IMR-90 (cell line): ENCODE results near the gene DPH2. TPM values are rescaled to one million over a fixed set of nuclear protein-coding genes. Genes with fewer than 3 reads are reported as not detected.
A peak's percentile ranks its signal among the peaks of the same experiment; 100 is the strongest.

Experiments
- ATAC-seq: fragments of 200-7000 bp; cut with Tn5 transposase; 2 replicates; pipeline ENCODE4 v1.9.1; 2020; ENCODE audit warnings: low read depth, mild to moderate bottlenecking, moderate library complexity
- BruUV-seq: library from RNA; stranded (reverse); fragments of 400-500 nt; replicated peaks from 2 replicates; lab custom pipeline; 2021; lab: Mats Ljungman, UMichigan
- CTCF ChIA-PET: fragments of 300-600 bp; formaldehyde crosslinking; extraction: SDS; loops from one replicate; lab custom pipeline; 2021; ENCODE audit warnings: antibody characterized with exemption; lab: Yijun Ruan, JAX
- POLR2A ChIA-PET: fragments of 300-600 bp; sonication (Branson Sonifier 250); formaldehyde crosslinking; loops from one replicate; lab custom pipeline; 2022; ENCODE audit warnings: antibody characterized with exemption; ENCODE audit not compliant: unreplicated experiment; lab: Charles Lee
- DNase-seq: peaks from one replicate; pipeline ENCODE4 v3.0.0; 2013
- H2AFZ ChIP-seq: replicated peaks from 2 replicates; pipeline ENCODE3; 2013; ENCODE audit warnings: low read length, mild to moderate bottlenecking; ENCODE audit not compliant: poor library complexity
- H2AK5ac ChIP-seq: 2 replicates; pipeline ENCODE4 v1.6.1; 2013; ENCODE audit warnings: low read depth, low read length, inconsistent platforms
- H2AK9ac ChIP-seq: replicated peaks from 2 replicates; pipeline ENCODE3; 2013; ENCODE audit warnings: mild to moderate bottlenecking, low read depth, low read length, moderate library complexity; ENCODE audit not compliant: poor library complexity
- H2BK120ac ChIP-seq: 2 replicates; pipeline ENCODE4 v1.6.1; 2013; ENCODE audit warnings: low read depth, low read length, inconsistent platforms
- H2BK15ac ChIP-seq: 3 replicates; pipeline ENCODE4 v1.6.1; 2013; ENCODE audit warnings: low read depth, low read length, inconsistent platforms
- H2BK20ac ChIP-seq: 2 replicates; pipeline ENCODE4 v1.6.1; 2013; ENCODE audit warnings: low read depth, mild to moderate bottlenecking, inconsistent platforms, low read length, moderate library complexity
- H2BK5ac ChIP-seq: 2 replicates; pipeline ENCODE4 v1.6.1; 2013; ENCODE audit warnings: mild to moderate bottlenecking, low read depth, low read length, inconsistent platforms; ENCODE audit not compliant: poor library complexity, severe bottlenecking
- H3K14ac ChIP-seq: replicated peaks from 2 replicates; pipeline ENCODE4 v1.6.1; 2013; ENCODE audit warnings: low read depth, low read length, inconsistent platforms
- H3K18ac ChIP-seq: 2 replicates; pipeline ENCODE4 v1.6.1; 2013; ENCODE audit warnings: low read depth, low read length, control low read depth
- H3K23ac ChIP-seq: 2 replicates; pipeline ENCODE4 v1.6.1; 2013; ENCODE audit warnings: low read depth, low read length, inconsistent platforms
- H3K27ac ChIP-seq: 2 replicates; pipeline ENCODE4 v1.5.1; 2013; ENCODE audit warnings: mild to moderate bottlenecking, control low read depth, low read length; ENCODE audit not compliant: insufficient read depth
- H3K27me3 ChIP-seq: 2 replicates; pipeline ENCODE4 v1.6.1; 2013; ENCODE audit warnings: low read length; ENCODE audit not compliant: control insufficient read depth, insufficient read depth
- H3K36me3 ChIP-seq: 2 replicates; pipeline ENCODE4 v1.6.1; 2013; ENCODE audit warnings: low read length, mixed read lengths; ENCODE audit not compliant: control insufficient read depth, insufficient read depth
- H3K4ac ChIP-seq: 2 replicates; pipeline ENCODE4 v1.6.1; 2013; ENCODE audit warnings: low read depth, low read length, inconsistent platforms
- H3K4me1 ChIP-seq: 2 replicates; pipeline ENCODE4 v1.6.1; 2013; ENCODE audit warnings: low read length, mixed read lengths; ENCODE audit not compliant: control insufficient read depth, insufficient read depth
- H3K4me2 ChIP-seq: 2 replicates; pipeline ENCODE4 v1.6.1; 2013; ENCODE audit warnings: low read depth, mild to moderate bottlenecking, control low read depth, low read length, moderate library complexity
- H3K4me3 ChIP-seq: 2 replicates; pipeline ENCODE4 v1.5.1; 2013; ENCODE audit warnings: low read depth, mild to moderate bottlenecking, control low read depth, low read length, moderate library complexity; ENCODE audit not compliant: insufficient read depth
- H3K56ac ChIP-seq: 2 replicates; pipeline ENCODE4 v1.6.1; 2013; ENCODE audit warnings: low read length, inconsistent platforms; ENCODE audit not compliant: insufficient read depth; ENCODE audit errors: extremely low read depth
- H3K79me1 ChIP-seq, 2 experiments: 2 replicates each; pipeline ENCODE4 v1.6.1; 2013; ENCODE audit warnings: low read length in 2 of 2, inconsistent platforms in 1 of 2, low read depth in 1 of 2
- H3K9ac ChIP-seq: 2 replicates; pipeline ENCODE4 v1.6.1; 2013; ENCODE audit warnings: low read depth, low read length, control low read depth
- H3K9me1 ChIP-seq: 2 replicates; pipeline ENCODE4 v1.6.1; 2013; ENCODE audit warnings: low read length, inconsistent platforms; ENCODE audit not compliant: insufficient read depth
- H3K9me3 ChIP-seq: 2 replicates; pipeline ENCODE4 v1.6.1; 2013; ENCODE audit warnings: low read length; ENCODE audit not compliant: control insufficient read depth, insufficient read depth
- H4K20me1 ChIP-seq: 2 replicates; pipeline ENCODE4 v1.6.1; 2013; ENCODE audit warnings: low read length, inconsistent platforms; ENCODE audit not compliant: insufficient read depth
- H4K5ac ChIP-seq: 2 replicates; pipeline ENCODE4 v1.6.1; 2013; ENCODE audit warnings: mild to moderate bottlenecking, low read depth, low read length, control low read depth
- H4K8ac ChIP-seq, 2 experiments: 2 replicates each; pipeline ENCODE4 v1.6.1; 2013; ENCODE audit warnings: low read depth in 2 of 2, low read length in 2 of 2, control low read depth in 1 of 2, inconsistent platforms in 1 of 2
- H4K91ac ChIP-seq: 2 replicates; pipeline ENCODE4 v1.6.1; 2013; ENCODE audit warnings: low read depth, low read length, inconsistent platforms; ENCODE audit not compliant: insufficient read depth
- BHLHE40 ChIP-seq: fragments of 150-350 bp; IDR thresholded peaks from 2 replicates; pipeline ENCODE4 v1.6.1; 2016; ENCODE audit warnings: mild to moderate bottlenecking, low read depth, low read length
- CEBPB ChIP-seq: IDR thresholded peaks from 2 replicates; pipeline ENCODE4 v1.6.1; 2012; ENCODE audit warnings: low read depth, low read length, improper control_type of control experiment
- CHD1 ChIP-seq: IDR thresholded peaks from 2 replicates; pipeline ENCODE4 v1.6.1; 2012; ENCODE audit warnings: low read depth, low read length, improper control_type of control experiment
- CTCF ChIP-seq: conservative IDR thresholded peaks from 2 replicates; pipeline ENCODE4 v1.5.1; 2012; ENCODE audit warnings: mild to moderate bottlenecking, low read depth, low read length, improper control_type of control experiment
- FOS ChIP-seq: fragments of 150-350 bp; IDR thresholded peaks from 2 replicates; pipeline ENCODE4 v1.6.1; 2016; ENCODE audit warnings: low read depth, low read length
- MAFK ChIP-seq: IDR thresholded peaks from 2 replicates; pipeline ENCODE4 v1.6.1; 2012; ENCODE audit warnings: low read depth, low read length, improper control_type of control experiment
- MAZ ChIP-seq: IDR thresholded peaks from 2 replicates; pipeline ENCODE4 v1.6.1; 2012; ENCODE audit warnings: low read depth, mild to moderate bottlenecking, low read length, improper control_type of control experiment, moderate library complexity, borderline replicate concordance
- MXI1 ChIP-seq: IDR thresholded peaks from 2 replicates; pipeline ENCODE4 v1.6.1; 2012; ENCODE audit warnings: low read depth, mild to moderate bottlenecking, low read length, moderate library complexity, borderline replicate concordance
- NFE2L2 ChIP-seq: fragments of 150-350 bp; IDR thresholded peaks from 2 replicates; pipeline ENCODE4 v1.6.1; 2016; ENCODE audit warnings: low read depth, mild to moderate bottlenecking, low read length
- POLR2A ChIP-seq: IDR thresholded peaks from 2 replicates; pipeline ENCODE4 v1.6.1; 2012; ENCODE audit warnings: mild to moderate bottlenecking, low read depth, low read length
- RAD21 ChIP-seq: IDR thresholded peaks from 2 replicates; pipeline ENCODE4 v1.6.1; 2012; ENCODE audit warnings: low read length, improper control_type of control experiment
- RCOR1 ChIP-seq: IDR thresholded peaks from 2 replicates; pipeline ENCODE4 v1.6.1; 2012; ENCODE audit warnings: mild to moderate bottlenecking, low read length, improper control_type of control experiment; ENCODE audit not compliant: insufficient replicate concordance
- RFX5 ChIP-seq: IDR thresholded peaks from 2 replicates; pipeline ENCODE4 v1.8.0; 2012; ENCODE audit warnings: low read depth, mild to moderate bottlenecking, low read length, moderate library complexity
- SMC3 ChIP-seq: fragments of 150-350 bp; IDR thresholded peaks from 2 replicates; pipeline ENCODE4 v1.6.1; 2016; ENCODE audit warnings: low read depth, mild to moderate bottlenecking, antibody characterized with exemption, low read length, moderate library complexity
- USF2 ChIP-seq: fragments of 150-350 bp; IDR thresholded peaks from 2 replicates; pipeline ENCODE4 v1.6.1; 2017; ENCODE audit warnings: mild to moderate bottlenecking, antibody characterized with exemption, low read length, low read depth
- WGBS, 2 experiments: methylation state at CpG; one replicate each; pipeline versions ENCODE4 v1.1.5 to v1.1.7; 2013; ENCODE audit warnings: missing lambda C conversion rate in 2 of 2; ENCODE audit not compliant: insufficient read length in 1 of 2; ENCODE audit errors: extremely low coverage in 2 of 2; 5-methylcytosine and 5-hydroxymethylcytosine counted together
- dilution Hi-C: fragments of 300-500 bp; cut with HindIII; formaldehyde crosslinking; loops from one replicate; pipeline ENCODE4 v1.14.3; 2018; ENCODE audit warnings: low sequenced_read_pairs; ENCODE audit not compliant: unreplicated experiment
- in situ Hi-C: fragments of 300-500 bp; cut with MboI; formaldehyde crosslinking; loops from 3 replicates; pipeline ENCODE4 v1.14.3; 2019; ENCODE audit warnings: low sequenced_read_pairs, inconsistent platforms, mixed read lengths
- intact Hi-C: fragments of 100-400 bp; cut with micrococcal nuclease; formaldehyde crosslinking; loops from 2 replicates; pipeline ENCODE4 v1.10.0; 2022
- polyA plus RNA-seq, 3 experiments: library from polyadenylated mRNA; depleted of rRNA; stranded (reverse); fragments of >200 nt; gene quantifications; 2 replicates each; pipeline ENCODE4 v1.2.3, GENCODE V29; 2012; ENCODE audit warnings: low replicate concordance in 1 of 3
- total RNA-seq: library from RNA; depleted of rRNA; stranded (reverse); fragments of >200 nt; gene quantifications from 2 replicates; pipeline ENCODE4 v1.2.3, GENCODE V29; 2012
- TF ChIP-seq, protein P1 (sequence below): fragments of 150-350 bp; IDR thresholded peaks from 2 replicates; pipeline ENCODE4 v1.6.1; 2016; ENCODE audit warnings: low read depth, mild to moderate bottlenecking, low read length, moderate library complexity, borderline replicate concordance

The DPH2 gene
- total and polyA plus RNA-seq, 2 of the 4 experiments (the other 2 are of a cell fraction), result 21.0 to 32.2 TPM

DNA sequence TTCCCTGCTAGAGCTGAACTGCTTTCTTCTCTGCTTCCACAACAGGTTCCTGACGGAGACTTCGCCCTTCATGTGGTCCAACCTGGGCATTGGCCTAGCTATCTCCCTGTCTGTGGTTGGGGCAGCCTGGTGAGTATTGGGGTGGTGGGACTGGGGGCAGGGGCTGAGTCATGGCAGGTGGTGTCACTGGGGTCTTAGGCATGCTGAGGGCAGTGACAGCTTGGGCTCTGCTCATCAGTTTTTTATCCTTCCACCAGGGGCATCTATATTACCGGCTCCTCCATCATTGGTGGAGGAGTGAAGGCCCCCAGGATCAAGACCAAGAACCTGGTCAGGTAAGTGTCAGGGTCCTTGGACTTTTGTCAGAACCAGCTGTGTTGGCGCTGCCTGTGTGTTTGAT is 6.2 kb downstream of the DPH2 start:
- in situ Hi-C loops (no loop called here), intact Hi-C loops (no loop called here), dilution Hi-C loops (no loop called here)
- Histone ChIP-seq H4K20me1 (peaks cover 27% of the 10 kb centered on the region), H3K9me1 (peaks cover 35% of the 10 kb centered on the region), H2BK120ac (no peak overlapping the region), H3K36me3 (peaks cover 25% of the 10 kb centered on the region), H3K9ac (peak overlapping the region; percentile 71), H3K79me1 (peaks cover 39 to 61% of the 10 kb centered on the region in 2 experiments; a peak in 3 of 4 replicates), H2AFZ (no peak overlapping the region), H3K23ac (peak overlapping the region; percentile 86; the same call in 1 of the 2 replicates), H3K4me3 (peak overlapping the region; percentile 76; the same call in 1 of the 2 replicates), H3K27ac (peak overlapping the region; percentile 73; the same call in 1 of the 2 replicates), H3K9me3 (no peaks in the 10 kb centered on the region), H3K18ac (no peak overlapping the region), H2AK5ac (peak overlapping the region; percentile 76; the same call in 1 of the 2 replicates), H3K4me2 (peak overlapping the region; percentile 65), H2BK5ac (no peak overlapping the region), H2BK20ac (no peak overlapping the region), H3K4me1 (peaks cover 23% of the 10 kb centered on the region), H3K56ac (no peak overlapping the region), H3K4ac (no peak overlapping the region), H4K8ac (no peak overlapping the region), H4K91ac (no peak overlapping the region), H3K27me3 (no peaks in the 10 kb centered on the region), H2BK15ac (no peak overlapping the region), H3K14ac (no peak overlapping the region), H4K5ac (no peak overlapping the region), H2AK9ac (peak overlapping the region; percentile 94)
- ChIA-PET CTCF (no interaction called here), POLR2A (no interaction called here)
- WGBS, 2 experiments, result no CpG with 5 or more reads among the region's 4 CpGs
- TF ChIP-seq RCOR1, result no peak
- TF ChIP-seq RFX5, result no peak
- TF ChIP-seq USF2, result no peak
- TF ChIP-seq SMC3, result no peak
- TF ChIP-seq POLR2A, result no peak
- TF ChIP-seq RAD21, result no peak
- TF ChIP-seq, protein P1, sequence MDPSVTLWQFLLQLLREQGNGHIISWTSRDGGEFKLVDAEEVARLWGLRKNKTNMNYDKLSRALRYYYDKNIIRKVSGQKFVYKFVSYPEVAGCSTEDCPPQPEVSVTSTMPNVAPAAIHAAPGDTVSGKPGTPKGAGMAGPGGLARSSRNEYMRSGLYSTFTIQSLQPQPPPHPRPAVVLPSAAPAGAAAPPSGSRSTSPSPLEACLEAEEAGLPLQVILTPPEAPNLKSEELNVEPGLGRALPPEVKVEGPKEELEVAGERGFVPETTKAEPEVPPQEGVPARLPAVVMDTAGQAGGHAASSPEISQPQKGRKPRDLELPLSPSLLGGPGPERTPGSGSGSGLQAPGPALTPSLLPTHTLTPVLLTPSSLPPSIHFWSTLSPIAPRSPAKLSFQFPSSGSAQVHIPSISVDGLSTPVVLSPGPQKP, result no peak
- TF ChIP-seq CHD1, result no peak
- no peak for TF ChIP-seq MXI1
- TF ChIP-seq MAFK, result no peak
- no peak for TF ChIP-seq CEBPB
- no peak; the same call in 1 of the 2 replicates for TF ChIP-seq CTCF
- TF ChIP-seq BHLHE40, result no peak
- no peak for TF ChIP-seq FOS
- TF ChIP-seq NFE2L2, result no peak
- TF ChIP-seq MAZ, result no peak
- DNase-seq, result no peak
- ATAC-seq, result no peak
- BruUV-seq, result no TSS peak
